GM10847 (cell line): Measurements from ENCODE around the gene HEPACAM.

Source experiments
- POLR2A ChIP-seq: IDR thresholded peaks from 2 replicates; pipeline ENCODE4 v1.6.1; 2011; ENCODE audit not compliant: insufficient read length; ENCODE audit errors: extremely low read depth

Gene HEPACAM

DNA sequence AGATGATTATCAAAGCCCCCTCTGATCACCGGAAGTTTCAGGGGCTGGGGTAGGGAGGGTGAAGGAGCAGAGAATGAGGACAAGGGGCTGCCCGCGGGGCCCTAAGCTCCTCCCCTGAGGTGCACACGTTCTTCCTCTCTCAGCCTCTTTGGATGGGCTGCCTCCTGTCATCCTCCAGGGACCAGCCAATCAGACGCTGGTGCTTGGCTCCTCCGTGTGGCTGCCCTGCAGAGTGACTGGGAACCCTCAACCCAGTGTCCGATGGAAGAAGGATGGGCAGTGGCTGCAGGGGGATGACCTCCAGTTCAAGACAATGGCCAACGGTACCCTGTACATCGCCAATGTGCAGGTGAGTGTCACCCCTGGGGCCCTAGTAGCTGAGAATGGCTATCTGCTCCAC, 63.1 kb downstream of the HEPACAM start:
- no peak for TF ChIP-seq POLR2A

DNA sequence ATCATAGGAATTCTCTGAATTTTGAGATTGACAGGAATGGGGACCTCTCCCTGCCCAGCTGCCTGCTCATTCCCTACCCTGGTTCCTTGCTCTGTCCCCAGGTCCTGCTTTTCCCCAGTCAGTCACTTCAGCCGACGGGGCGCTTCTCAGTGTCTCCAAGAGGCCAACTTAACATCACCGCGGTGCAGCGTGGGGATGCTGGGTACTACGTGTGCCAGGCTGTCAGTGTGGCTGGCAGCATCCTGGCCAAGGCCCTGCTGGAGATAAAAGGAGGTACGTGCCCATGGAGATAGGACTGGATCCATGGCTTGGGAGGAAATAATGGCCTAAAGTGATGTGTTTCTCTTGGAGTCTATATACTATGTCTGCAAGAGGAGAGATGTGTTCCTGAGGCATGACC, 63.6 kb downstream of the HEPACAM start:
- TF ChIP-seq POLR2A = no peak

DNA sequence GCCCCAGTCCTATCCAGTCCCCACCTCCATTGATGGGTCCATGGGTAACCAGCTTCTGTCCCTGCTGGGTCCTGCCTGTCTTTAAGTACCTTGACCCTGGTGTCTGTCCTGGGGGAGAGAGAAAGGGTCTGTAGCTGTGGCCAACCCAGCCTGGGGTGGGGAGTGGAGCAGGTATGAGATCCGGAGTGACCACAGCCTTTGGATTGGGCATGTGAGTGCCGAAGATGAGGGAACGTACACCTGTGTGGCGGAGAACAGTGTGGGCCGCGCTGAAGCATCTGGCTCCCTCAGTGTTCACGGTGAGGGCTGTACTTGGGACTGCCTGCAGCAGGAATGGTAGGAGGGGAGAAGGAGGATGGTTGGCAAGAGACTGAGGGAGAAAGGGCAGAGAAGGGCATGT, 65.4 kb downstream of the HEPACAM start:
- TF ChIP-seq POLR2A = no peak

DNA sequence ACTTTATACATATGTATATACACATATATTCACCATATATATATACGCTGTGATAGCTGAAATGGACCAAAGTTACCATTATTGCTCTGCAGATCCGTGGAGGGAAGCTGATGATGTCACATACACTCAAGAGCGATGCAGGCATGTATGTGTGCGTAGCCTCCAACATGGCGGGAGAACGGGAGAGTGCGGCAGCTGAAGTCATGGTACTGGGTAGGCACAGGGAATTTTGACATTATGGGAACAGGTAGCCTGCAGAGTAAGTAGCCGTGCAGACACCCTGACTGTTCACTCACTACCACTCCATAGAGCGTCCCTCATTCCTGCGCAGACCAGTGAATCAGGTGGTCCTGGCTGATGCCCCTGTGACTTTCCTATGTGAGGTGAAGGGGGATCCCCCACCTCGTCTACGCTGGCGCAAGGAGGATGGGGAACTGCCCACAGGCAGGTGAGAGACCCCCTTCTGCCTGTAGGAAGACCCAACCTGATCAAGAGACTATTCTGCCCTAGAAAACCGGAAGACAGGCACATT, 65.9 kb downstream of the HEPACAM start:
- TF ChIP-seq POLR2A = no peak

GRCh38 chr11:124869331-124869730, 66.5 kb downstream of the HEPACAM start:
- TF ChIP-seq POLR2A = no peak
